HepG2 (cell line): ENCODE data around the gene KRTAP10-5. TPM values are rescaled to one million over a fixed set of nuclear protein-coding genes. Genes with fewer than 3 reads are reported as not detected.

Source experiments
- ATAC-seq: fragments of 200-7000 bp; cut with Tn5 transposase; 3 replicates; pipeline ENCODE4 v1.9.1; 2020; ENCODE audit warnings: mild to moderate bottlenecking, moderate library complexity
- BruUV-seq: library from RNA; stranded (reverse); fragments of 400-500 nt; replicated peaks from 2 replicates; lab custom pipeline; 2021; lab: Mats Ljungman, UMichigan
- CTCF ChIA-PET: fragments of 300-600 bp; formaldehyde crosslinking; extraction: SDS; loops from one replicate; lab custom pipeline; 2021; ENCODE audit warnings: low total read pairs, inconsistent platforms, low intra/inter-chr PET ratio; lab: Yijun Ruan, JAX
- POLR2A ChIA-PET: fragments of 350-600 bp; sonication (Branson Sonifier 250); formaldehyde crosslinking; loops from one replicate; lab custom pipeline; 2020; ENCODE audit warnings: antibody characterized with exemption, inconsistent platforms; lab: Yijun Ruan, JAX
- DNase-seq: peaks from one replicate; pipeline ENCODE4 v3.0.0-alpha.2; 2015; ENCODE audit warnings: low spot score
- FAIRE-seq: peaks from 3 replicates; lab custom pipeline; 2011; peaks lifted over from hg19 to GRCh38; lab: Jason Lieb, UNC
- H2AFZ ChIP-seq: one replicate; pipeline ENCODE4 v1.6.1; 2011; ENCODE audit warnings: low read length, inconsistent platforms
- H3K27ac ChIP-seq: fragments of 300-600 bp; 3 replicates; pipeline ENCODE4 v1.8.0; 2011; ENCODE audit warnings: mixed run types, mild to moderate bottlenecking, mixed read lengths, low read length, inconsistent platforms; ENCODE audit not compliant: insufficient read depth; ENCODE audit errors: extremely low read length
- H3K27me3 ChIP-seq, 2 experiments: fragments of 200-600 bp in 1 of 2; 2 replicates in 1 of 2; 3 replicates in 1 of 2; pipeline versions ENCODE4 v1.6.0 to v1.8.0; 2011; ENCODE audit warnings: low read length in 2 of 2, mild to moderate bottlenecking in 2 of 2, moderate library complexity in 2 of 2, inconsistent platforms in 1 of 2; ENCODE audit not compliant: insufficient read depth in 2 of 2, control insufficient read depth in 1 of 2
- H3K36me3 ChIP-seq, 2 experiments: fragments of 200-600 bp in 1 of 2; replicated peaks in 1 of 2; 2 replicates in 1 of 2; 3 replicates in 1 of 2; pipeline versions ENCODE4 v1.5.1 to v1.8.0; 2011; ENCODE audit warnings: low read length in 2 of 2, inconsistent platforms in 1 of 2; ENCODE audit not compliant: insufficient read depth in 2 of 2, control insufficient read depth in 1 of 2
- H3K4me1 ChIP-seq: 2 replicates; pipeline ENCODE4 v1.5.1; 2012; ENCODE audit warnings: low read length, inconsistent platforms; ENCODE audit not compliant: insufficient read depth
- H3K4me2 ChIP-seq: 2 replicates; pipeline ENCODE4 v1.6.0; 2011; ENCODE audit warnings: low read depth, low read length, inconsistent platforms
- H3K4me3 ChIP-seq, 3 experiments: fragments of 200-600 bp in 1 of 3; sonication (generic), shearing (Covaris generic) in 1 of 3; replicated peaks in 1 of 3; 2 replicates each; pipeline ENCODE4 v1.5.1; 2011 to 2016; ENCODE audit warnings: low read length in 3 of 3, inconsistent platforms in 2 of 3, low read depth in 2 of 3, mild to moderate bottlenecking in 2 of 3, control low read depth in 1 of 3, mixed read lengths in 1 of 3; ENCODE audit not compliant: insufficient read depth in 1 of 3
- H3K79me2 ChIP-seq: one replicate; pipeline ENCODE4 v1.6.1; 2011; ENCODE audit warnings: low read length, inconsistent platforms; ENCODE audit not compliant: insufficient read depth
- H3K9ac ChIP-seq: 2 replicates; pipeline ENCODE4 v1.6.0; 2011; ENCODE audit warnings: mild to moderate bottlenecking, low read depth, low read length, inconsistent platforms; ENCODE audit not compliant: insufficient read depth
- H3K9me3 ChIP-seq: 2 replicates; pipeline ENCODE4 v1.5.1; 2012; ENCODE audit warnings: mild to moderate bottlenecking, low read length
- H4K20me1 ChIP-seq: 2 replicates; pipeline ENCODE4 v1.6.0; 2011; ENCODE audit warnings: inconsistent platforms, mild to moderate bottlenecking, low read length, moderate library complexity; ENCODE audit not compliant: insufficient read depth
- CREB3 ChIP-seq: sonication (generic); formaldehyde crosslinking; IDR thresholded peaks from 2 replicates; pipeline ENCODE4 v1.5.0; 2020; ENCODE audit warnings: missing genetic modification reagents
- FOXP1 ChIP-seq, 2 experiments: fragments of 450-650 bp in 1 of 2; IDR thresholded peaks; 2 replicates each; pipeline ENCODE4 v1.6.1; 2017 to 2018; ENCODE audit warnings: antibody characterized with exemption in 1 of 2
- HOXA5 ChIP-seq: sonication (generic); formaldehyde crosslinking; IDR thresholded peaks from 2 replicates; pipeline ENCODE4 v1.4.0; 2020; ENCODE audit warnings: missing genetic modification reagents
- NFE2 ChIP-seq: sonication (generic); formaldehyde crosslinking; IDR thresholded peaks from 2 replicates; pipeline ENCODE4 v1.4.0; 2020; ENCODE audit warnings: missing genetic modification reagents
- NFYC ChIP-seq: IDR thresholded peaks from 2 replicates; pipeline ENCODE4 v1.6.1; 2016; ENCODE audit warnings: missing genetic modification reagents, missing compliant biosample characterization
- PRDM15 ChIP-seq: sonication (generic); formaldehyde crosslinking; IDR thresholded peaks from 2 replicates; pipeline ENCODE4 v1.4.0; 2020; ENCODE audit warnings: missing genetic modification reagents
- TCF7L2 ChIP-seq: IDR thresholded peaks from 2 replicates; pipeline ENCODE4 v1.6.1; 2011; ENCODE audit warnings: mild to moderate bottlenecking, low read depth, low read length, moderate library complexity
- ZFX ChIP-seq: sonication (generic); formaldehyde crosslinking; IDR thresholded peaks from 2 replicates; pipeline ENCODE4 v1.4.0; 2020; ENCODE audit warnings: mild to moderate bottlenecking, low read depth, missing genetic modification reagents, moderate library complexity
- ZNF329 ChIP-seq: sonication (generic); formaldehyde crosslinking; IDR thresholded peaks from 2 replicates; pipeline ENCODE4 v1.9.0; 2021; ENCODE audit warnings: low read depth, mild to moderate bottlenecking, missing genetic modification reagents
- ZSCAN21 ChIP-seq: sonication (generic); formaldehyde crosslinking; IDR thresholded peaks from 2 replicates; pipeline ENCODE4 v1.8.0; 2022; ENCODE audit warnings: mild to moderate bottlenecking, missing genetic modification reagents, moderate library complexity, borderline replicate concordance
- WGBS: methylation state at CpG from one replicate; pipeline ENCODE4 v1.1.6; 2017; ENCODE audit warnings: low lambda C conversion rate; 5-methylcytosine and 5-hydroxymethylcytosine counted together
- in situ Hi-C: cut with HindIII; loops from 2 replicates; pipeline ENCODE4 v1.10.0; 2017; ENCODE audit warnings: low pct_unique_long_range_greater_than_20kb; ENCODE audit not compliant: extremely low pct_ligation_motif_present
- intact Hi-C: fragments of 100-400 bp; cut with micrococcal nuclease; formaldehyde crosslinking; loops from one replicate; pipeline ENCODE4 v1.10.0; 2022; ENCODE audit not compliant: unreplicated experiment
- polyA plus RNA-seq, 8 experiments: library from polyadenylated mRNA; depleted of rRNA in 3 of 8; stranded (reverse) in 7 of 8; unstranded in 1 of 8; fragments of >200 nt; fragmentation: Illumina TruSeq in 4 of 8; extraction: Trizol in 4 of 8; gene quantifications; 2 replicates each; pipeline versions ENCODE4 v1.2.1 to v1.2.3, GENCODE V29; 2011 to 2016; ENCODE audit warnings: low read depth in 4 of 8, missing spikeins in 1 of 8, mixed read lengths in 1 of 8; ENCODE audit not compliant: insufficient read depth in 1 of 8
- total RNA-seq, 5 experiments: library from RNA; depleted of rRNA; stranded (reverse); fragments of >200 nt; fragmentation: Illumina TruSeq; extraction: Trizol; gene quantifications; 2 replicates each; pipeline ENCODE4 v1.2.3, GENCODE V29; 2016; ENCODE audit warnings: low read depth in 1 of 5

The KRTAP10-5 gene
- total and polyA plus RNA-seq, 2 of the 13 experiments (the other 11 are each of a cell fraction or from before 2014, with no cell fraction given) = not detected

GRCh38 chr21:44589094-44589493 is 8.7 kb upstream of the KRTAP10-5 start (continued):
- TF ChIP-seq PRDM15 = no peak
- TF ChIP-seq, all 625 proteins: peak for 0

- Histone ChIP-seq H3K27ac (no peak overlapping the region), H4K20me1 (no peaks in the 10 kb centered on the region), H3K79me2 (no peaks in the 10 kb centered on the region), H3K9me3 (peaks cover 8% of the 10 kb centered on the region; the same call in 1 of the 2 replicates), H3K36me3 (no peaks in the 10 kb centered on the region), H3K9ac (no peak overlapping the region), H3K4me3 (no peak overlapping the region), H3K27me3 (peaks cover 0 to 9% of the 10 kb centered on the region in 2 experiments; a peak in 1 of 5 replicates), H3K4me1 (0 out of 2 replicates have a peak, but pooled peaks cover 9% of the 10 kb centered on the region), H2AFZ (no peak overlapping the region), H3K4me2 (no peak overlapping the region)
- 23% methylated on average over 3 of the region's 3 CpGs for WGBS
- no peak for DNase-seq
- in situ Hi-C loops = no loop called here
- intact Hi-C loops = no loop called here
- ChIA-PET POLR2A (no interaction called here), CTCF (no interaction called here)
- TF ChIP-seq TCF7L2 = no peak
- TF ChIP-seq ZNF329 (CRISPR knock-in tag) = no peak
- TF ChIP-seq ZSCAN21 (CRISPR knock-in tag) = no peak
- TF ChIP-seq NFE2 (CRISPR knock-in tag) = no peak
- no peak for TF ChIP-seq ZFX (CRISPR knock-in tag)
- no peak for TF ChIP-seq FOXP1 (IDR thresholded peaks at IDR 0.05)
- TF ChIP-seq FOXP1 (CRISPR knock-in tag; IDR thresholded peaks at IDR 0.05) = no peak
- TF ChIP-seq HOXA5 = no peak
- TF ChIP-seq CREB3 = no peak
- no peak for TF ChIP-seq NFYC
- no peak for ATAC-seq
- FAIRE-seq = no peak
- BruUV-seq = no TSS peak
Measured at GRCh38 chr21:44585892-44586291, 5.5 kb upstream of the KRTAP10-5 start.
